Measurements from ENCODE around the gene BMP6.

The BMP6 gene

DNA sequence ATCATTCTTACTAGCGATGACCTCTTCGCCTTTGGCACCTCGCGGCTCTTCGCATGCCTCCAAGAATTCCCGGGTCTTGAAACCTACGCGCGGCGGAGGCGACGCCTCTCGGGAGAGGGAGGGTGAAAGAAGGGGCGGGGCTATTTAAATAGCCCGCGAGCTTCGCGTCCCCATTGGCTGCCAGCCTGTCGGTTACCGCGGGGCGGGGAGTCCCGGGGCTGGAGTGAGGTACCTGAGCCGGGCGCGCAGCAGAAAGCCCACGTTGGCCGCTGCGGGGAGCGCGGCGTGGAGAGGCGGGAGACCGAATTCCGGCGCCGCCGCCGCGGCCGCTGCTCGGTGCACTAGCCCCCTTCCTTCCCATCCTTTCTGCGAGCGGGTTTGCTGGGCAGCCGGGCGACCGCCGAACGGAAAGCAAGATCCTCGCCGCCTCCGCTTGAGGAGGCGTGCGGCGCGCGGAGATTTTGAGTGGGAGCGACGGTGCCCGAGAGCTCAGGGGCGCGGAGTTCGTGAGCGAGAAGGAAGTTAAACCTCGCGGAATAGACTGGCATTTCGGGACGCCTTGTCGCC is at the start of gene BMP6:
Gene BMP6, plus strand, starts transcription at position 251 of the 567 bp plus-strand sequence. CDS start 857 bp downstream, outside the sequence.
- peak; percentile 22 for DNase-seq (ENCODE audit: extremely low read depth, low read depth)
- TF ChIP-seq, protein P1, sequence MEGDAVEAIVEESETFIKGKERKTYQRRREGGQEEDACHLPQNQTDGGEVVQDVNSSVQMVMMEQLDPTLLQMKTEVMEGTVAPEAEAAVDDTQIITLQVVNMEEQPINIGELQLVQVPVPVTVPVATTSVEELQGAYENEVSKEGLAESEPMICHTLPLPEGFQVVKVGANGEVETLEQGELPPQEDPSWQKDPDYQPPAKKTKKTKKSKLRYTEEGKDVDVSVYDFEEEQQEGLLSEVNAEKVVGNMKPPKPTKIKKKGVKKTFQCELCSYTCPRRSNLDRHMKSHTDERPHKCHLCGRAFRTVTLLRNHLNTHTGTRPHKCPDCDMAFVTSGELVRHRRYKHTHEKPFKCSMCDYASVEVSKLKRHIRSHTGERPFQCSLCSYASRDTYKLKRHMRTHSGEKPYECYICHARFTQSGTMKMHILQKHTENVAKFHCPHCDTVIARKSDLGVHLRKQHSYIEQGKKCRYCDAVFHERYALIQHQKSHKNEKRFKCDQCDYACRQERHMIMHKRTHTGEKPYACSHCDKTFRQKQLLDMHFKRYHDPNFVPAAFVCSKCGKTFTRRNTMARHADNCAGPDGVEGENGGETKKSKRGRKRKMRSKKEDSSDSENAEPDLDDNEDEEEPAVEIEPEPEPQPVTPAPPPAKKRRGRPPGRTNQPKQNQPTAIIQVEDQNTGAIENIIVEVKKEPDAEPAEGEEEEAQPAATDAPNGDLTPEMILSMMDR (IDR thresholded peaks at IDR 0.05; ENCODE audit: low read depth, low read length) = no peak

DNA sequence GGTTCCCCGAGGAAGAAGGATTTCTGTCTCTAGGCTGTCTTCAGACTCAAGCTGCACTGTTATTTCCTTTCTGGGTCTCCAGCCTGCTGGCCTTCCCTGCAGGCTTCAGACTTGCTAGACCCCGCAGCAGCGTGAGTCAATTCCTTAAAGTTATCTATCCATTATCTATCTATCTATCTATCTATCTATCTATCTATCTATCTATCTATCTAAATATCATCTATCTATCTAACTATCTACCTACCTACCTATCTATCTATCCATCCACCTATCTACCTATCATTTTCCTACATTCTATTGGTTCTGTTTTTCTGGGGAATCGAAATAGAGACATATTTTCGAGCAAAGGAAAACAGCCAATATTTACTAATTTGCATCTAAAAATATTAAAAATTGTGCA is 48.7 kb upstream of the BMP6 start:
- TF ChIP-seq, protein P1 (IDR thresholded peaks at IDR 0.05; ENCODE audit: low read depth, low read length) = no peak
- DNase-seq (ENCODE audit: extremely low read depth, low read depth) = no peak

DNA sequence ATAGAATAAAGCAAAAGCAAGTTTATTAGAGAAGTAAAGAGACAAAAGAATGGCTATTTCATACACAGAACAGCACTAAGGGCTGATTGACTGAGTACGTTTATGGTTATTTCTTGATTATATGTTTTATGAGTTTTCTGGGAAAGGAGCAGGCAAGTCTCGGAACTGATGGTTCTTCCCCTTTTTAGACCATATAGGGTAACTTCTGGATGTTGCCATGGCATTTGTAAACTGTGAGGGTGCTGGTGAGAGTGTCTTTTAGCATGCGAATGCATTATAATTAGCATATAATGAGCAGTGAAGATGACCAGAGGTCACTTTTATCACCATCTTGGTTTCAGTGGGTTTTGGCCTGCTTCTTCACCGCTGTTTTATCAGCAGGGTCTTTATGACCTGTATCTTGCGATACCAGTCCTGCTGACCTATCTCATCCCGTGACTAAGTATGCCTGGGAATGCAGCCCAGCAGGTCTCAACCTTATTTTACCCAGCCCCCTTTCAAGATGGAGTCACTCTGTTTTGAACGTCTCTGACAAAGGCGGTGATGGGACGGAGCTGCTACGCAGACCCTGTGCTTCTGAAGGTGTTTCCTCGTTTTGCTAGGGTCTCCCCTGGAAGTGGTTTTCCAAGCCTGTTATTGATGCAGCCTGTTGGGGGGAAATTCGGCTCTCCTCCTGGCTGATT is 45.4 kb upstream of the BMP6 start:
- TF ChIP-seq, protein P1 (IDR thresholded peaks at IDR 0.05; ENCODE audit: low read depth, low read length) = no peak
- no peak for DNase-seq (ENCODE audit: extremely low read depth, low read depth)

DNA sequence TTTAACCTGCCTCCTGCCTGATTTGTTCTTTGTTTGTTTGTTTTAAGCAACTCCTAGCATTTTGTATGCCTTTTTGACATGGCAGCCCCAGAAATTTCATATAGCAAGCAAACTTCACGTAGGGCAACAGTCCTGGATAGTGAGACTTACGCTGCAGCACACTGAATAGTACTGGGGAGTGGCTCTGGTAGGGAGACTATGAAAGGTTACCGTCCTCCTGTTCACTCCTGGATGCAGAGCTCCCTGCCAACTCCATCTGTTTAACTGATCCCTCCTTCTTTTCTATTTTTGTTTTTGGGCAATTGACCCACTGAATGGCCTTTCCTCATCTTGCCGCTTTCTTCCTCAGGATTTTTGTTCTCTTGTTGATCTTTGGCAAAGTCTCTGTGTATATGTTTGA is 44.5 kb upstream of the BMP6 start:
- TF ChIP-seq, protein P1 (IDR thresholded peaks at IDR 0.05; ENCODE audit: low read depth, low read length) = no peak
- DNase-seq (ENCODE audit: extremely low read depth, low read depth) = no peak

DNA sequence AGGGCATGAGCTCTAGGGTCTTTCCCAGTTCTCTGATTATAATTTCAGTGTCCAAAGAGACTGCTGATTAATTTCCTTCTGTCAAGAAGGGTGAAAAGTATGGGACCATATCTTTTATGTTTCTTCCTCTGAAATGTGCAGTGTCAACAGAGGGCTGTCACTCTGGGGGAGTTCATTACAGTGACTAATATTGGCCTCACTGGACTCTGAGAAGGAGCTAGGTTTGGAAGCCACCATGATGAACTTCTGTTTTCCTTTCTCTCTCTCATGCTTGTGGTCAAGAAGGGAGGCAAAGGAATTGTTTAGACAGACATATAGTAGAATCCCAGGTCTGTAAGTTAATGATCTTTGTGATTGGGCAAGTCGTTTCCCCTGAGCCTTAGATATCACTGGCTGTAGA is 41.8 kb upstream of the BMP6 start:
- DNase-seq (ENCODE audit: extremely low read depth, low read depth) = no peak
- TF ChIP-seq, protein P1 (IDR thresholded peaks at IDR 0.05; ENCODE audit: low read depth, low read length) = no peak

DNA sequence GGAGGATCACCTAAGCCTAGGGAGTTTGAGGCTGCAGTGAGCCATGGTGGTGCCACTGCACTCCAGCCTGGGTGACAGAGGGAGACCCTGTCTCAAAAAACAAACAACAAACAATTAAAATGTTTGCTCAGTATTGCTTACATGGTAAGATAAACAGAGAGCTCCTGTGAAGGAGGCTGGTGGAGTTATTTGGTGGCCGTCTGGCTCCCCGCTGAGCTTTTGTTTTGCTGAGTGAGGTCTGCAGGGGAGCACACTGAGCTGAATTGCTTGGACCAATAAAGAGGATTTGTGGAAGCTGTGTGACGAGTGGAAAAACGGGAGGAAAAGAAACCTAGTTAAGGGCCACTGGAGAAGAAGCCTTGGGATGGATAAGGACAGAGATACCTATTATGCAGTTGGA is 41.1 kb upstream of the BMP6 start:
- no peak for DNase-seq (ENCODE audit: extremely low read depth, low read depth)

DNA sequence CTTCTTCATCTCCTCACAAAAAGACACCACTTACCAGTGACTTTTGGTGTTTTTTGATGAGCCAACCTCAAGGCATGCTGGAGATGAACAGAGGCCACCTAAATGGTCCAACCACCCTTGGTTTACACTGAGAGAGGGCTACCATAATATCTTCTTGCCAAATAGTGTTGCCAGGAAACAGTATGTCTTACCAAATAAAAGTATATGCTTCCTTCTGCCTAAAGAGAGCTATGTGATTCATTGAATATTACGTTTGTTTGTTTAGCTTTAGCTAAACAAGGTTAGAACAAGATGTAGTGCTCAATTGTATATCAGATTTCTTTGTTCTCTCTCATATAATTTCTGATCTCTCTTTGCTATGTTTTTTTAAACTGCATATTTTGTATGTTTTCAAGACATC is 40.6 kb upstream of the BMP6 start:
- DNase-seq (ENCODE audit: extremely low read depth, low read depth) = no peak
- TF ChIP-seq, protein P1 (IDR thresholded peaks at IDR 0.05; ENCODE audit: low read depth, low read length) = no peak

More for the DNA sequence above, 41.1 kb upstream of the BMP6 start:
- TF ChIP-seq, protein P1 (IDR thresholded peaks at IDR 0.05; ENCODE audit: low read depth, low read length) = no peak

Measured in AG09319 (cell line).